GM19468 (cell line): ENCODE data around the gene CDIP1.
A peak's percentile ranks its signal among the peaks of the same experiment; 100 is the strongest.
"Not testable (repeated sequence)": the region's sequence is repeated elsewhere in the genome, so short reads cannot be mapped to it uniquely, and the experiment has no call there.

Source experiments
- ATAC-seq: cut with Tn5 transposase; IDR thresholded peaks from one replicate; pipeline ENCODE4 v1.9.1; 2021; ENCODE audit warnings: mild to moderate bottlenecking, moderate library complexity, moderate number of reproducible peaks; ENCODE audit not compliant: unreplicated experiment; ENCODE audit errors: extremely low read depth

Gene CDIP1

DNA sequence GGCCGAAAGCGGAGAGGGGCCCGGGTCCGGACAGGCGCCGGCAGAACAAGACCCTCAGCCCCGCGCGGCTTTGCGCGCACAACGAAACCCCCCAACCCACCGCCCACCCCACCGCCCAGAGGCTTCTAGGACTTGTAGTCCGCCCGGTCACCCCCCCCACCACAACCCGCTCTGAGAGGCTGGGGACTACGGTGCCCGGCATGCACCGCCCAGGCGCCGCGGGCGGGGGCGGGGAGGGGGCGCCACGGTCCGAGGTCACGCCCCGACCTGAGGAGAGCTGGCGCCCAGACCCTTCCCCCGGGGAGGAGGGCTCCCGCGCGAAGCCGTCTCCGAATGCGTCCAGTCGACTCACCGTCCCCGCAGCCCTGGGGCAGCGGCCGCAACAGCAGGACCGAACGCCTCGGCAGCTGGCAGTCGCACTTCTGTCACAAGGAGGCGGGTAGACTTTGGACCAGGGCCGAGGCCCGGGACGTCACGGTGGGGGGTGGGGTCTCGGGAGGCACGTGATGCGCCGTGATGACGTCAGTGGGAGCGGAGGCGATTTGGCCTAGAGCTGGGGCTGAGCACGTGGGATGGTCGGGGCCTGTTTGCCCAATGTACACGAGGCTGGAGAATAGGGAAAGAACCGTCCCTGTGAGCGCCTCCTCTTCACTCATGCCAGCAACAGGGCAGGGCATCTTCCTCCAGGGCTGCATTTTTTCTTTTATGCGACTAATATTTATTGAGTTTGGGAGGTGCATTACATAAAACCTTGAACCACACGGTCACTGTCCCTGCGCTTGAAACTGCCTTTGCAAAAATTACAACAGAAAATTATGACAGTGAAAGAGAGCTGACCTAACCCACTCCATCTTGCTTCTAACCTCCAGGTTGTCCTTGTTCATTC, at the start of gene CDIP1:
TSS of gene CDIP1 (minus strand) at position 424 of the 886 bp plus-strand sequence. CDS start 24,643 bp downstream, outside the sequence.
- peak; percentile 36 for ATAC-seq

DNA sequence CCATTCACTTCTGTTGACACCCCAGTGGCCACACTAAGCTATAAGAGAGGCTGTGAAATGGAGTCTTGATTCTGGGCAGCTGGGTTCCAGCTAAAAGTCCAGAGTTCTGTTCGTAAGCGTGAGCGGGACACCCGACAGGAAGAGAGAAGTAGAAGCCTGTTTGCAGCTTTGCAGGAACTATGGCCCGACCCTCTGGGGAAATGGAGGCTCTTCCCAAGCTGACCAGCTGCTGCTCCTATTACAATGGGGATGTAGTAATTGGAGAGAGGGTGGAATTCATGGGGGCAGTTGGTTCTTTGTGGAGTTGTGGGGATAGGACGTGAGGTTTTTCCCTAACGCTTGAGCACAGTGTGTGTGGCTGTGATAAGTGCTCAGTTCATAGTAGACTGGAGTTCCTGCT, 47.7 kb upstream of the CDIP1 start:
- no peak for ATAC-seq

DNA sequence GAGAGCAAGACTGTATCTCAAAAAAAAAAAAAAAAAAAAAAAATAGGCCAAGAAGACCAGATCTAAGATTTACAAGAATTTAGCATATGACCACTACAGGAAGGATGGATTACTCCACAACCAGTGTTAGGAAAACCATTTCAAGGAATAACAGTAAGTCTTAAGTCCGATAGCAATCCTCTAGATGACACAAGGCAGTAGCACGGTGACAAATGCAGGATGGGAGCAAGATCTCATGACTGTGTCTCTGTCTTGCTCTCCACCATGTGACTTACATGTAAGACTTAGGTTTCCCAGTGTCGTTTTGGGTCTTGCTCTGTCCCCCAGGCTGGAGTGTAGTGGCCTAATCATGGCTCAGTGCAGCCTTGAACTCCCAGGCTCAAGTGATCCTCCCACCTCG, 45.3 kb upstream of the CDIP1 start:
- no peak for ATAC-seq

DNA sequence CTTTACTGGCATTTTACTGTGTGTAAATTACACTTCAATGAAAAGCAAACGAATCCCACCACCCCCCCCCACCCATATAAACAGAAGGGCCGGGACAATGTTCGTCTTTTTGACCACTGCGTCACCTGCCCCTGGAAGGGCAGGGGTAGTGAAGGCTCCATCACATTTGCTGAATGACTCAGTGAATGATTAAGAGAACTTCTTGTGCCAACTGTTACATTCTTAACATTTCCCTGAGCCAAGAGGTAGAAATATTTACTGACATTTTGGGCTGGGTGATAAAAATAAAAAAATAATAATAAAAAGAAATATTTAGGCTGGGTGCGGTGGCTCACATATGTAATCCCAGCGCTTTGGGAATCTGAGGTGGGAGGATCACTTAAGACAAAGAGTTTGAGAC, 41.7 kb upstream of the CDIP1 start:
- no peak for ATAC-seq

DNA sequence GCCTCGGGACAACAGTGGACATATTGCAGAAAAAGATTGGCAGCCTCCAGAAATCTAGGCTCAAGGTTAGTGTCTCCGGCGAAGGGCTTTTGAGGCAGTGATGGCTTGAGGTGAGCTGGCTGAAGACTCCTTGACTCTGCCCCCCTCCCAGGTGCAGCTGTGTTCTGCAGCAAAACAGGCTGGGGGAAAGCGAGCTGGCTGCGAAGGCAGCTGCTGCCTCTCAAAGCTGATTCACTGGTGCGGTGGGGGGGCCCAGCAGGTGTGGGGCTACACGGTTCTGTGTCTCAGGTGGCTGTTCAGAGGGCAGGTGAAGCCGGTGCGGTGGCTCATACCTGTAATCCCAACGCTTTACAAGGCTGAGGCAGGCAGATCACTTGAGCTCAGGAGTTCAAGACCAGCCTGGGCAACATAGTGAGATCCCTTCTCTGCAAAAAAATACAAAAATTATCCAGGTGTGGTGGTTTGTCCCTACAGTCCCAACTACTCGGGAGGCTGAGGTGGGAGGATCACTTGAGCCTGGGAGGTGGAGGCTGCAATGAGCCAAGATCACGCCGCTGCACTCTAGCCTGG, 40.5 kb upstream of the CDIP1 start:
- ATAC-seq, result no peak

DNA sequence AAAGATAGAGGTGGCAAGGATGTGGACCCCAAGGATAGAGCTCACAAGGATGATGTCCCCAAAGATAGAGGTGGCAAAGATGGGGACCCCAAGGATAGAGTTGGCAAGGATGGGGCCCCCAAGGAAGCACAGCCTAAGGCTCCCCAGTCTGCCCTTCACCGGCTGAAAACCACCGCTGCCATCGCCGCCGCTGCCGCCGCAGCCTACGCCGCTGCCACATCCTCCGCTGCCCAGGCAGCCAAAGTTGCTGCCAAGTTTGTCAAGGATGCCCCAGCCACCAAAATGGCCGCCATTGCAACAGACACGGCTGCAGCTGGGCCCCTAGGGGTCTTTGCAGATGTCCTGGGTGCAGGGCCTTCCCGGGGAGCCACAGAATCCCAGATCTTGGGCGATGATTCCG, 37.4 kb upstream of the CDIP1 start:
- ATAC-seq, result no peak

DNA sequence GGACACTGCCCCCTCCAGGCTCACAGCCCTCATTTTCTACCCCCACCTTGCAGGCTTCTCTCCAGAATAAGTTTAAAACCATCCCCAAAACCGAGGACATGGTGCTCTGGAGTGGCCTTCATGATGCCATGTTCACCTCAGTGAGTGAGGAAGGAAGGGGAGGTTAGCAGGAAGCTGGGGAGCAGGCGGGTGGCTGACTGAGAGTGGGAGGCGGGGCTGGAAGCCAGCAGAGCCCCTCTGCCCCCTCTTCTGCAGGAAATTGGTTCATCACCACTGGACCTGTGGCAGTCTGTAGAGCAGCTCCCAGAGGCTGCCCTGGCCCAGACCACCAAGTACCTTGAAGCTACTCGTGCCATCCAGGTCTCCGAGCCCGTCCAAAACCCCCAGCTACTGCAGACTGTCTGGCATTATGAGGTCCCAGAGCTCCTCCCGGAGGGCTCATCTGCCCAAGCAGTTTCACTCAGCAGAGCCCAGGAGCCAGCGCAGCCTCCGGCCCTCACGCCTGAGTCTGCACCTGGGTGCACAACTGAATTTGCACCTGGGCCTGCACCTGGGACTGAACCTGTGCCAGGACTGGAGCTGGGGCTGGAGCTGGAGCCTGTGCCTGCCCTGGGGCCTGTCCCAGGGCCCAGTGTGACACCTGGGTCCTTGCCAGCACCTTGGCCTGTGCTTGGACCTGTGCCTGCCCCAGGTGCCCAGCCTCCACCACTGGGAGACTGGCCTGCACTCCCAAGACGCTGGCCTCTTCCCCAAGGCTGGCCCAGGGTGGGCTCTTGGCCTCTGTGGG, 36.5 kb upstream of the CDIP1 start:
- no peak for ATAC-seq

DNA sequence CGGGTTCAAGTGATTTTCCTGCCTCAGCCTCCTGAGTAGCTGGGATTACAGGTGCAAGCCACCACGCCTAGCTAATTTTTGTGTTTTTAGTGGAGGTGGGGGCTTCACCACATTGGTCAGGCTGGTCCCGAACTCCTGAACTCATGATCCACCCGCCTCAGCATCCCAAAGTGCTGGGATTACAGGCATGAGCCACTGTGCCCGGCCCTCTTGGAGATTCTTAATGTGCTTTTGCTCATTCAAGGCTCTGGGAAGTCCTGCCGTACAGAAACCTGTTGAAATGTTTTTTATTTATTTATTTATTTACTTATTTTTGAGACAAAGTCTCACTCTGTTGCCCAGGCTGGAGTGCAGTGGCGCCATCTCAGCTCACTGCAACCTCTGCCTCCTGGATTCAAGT, 35.4 kb upstream of the CDIP1 start:
- not testable (repeated sequence) for ATAC-seq

DNA sequence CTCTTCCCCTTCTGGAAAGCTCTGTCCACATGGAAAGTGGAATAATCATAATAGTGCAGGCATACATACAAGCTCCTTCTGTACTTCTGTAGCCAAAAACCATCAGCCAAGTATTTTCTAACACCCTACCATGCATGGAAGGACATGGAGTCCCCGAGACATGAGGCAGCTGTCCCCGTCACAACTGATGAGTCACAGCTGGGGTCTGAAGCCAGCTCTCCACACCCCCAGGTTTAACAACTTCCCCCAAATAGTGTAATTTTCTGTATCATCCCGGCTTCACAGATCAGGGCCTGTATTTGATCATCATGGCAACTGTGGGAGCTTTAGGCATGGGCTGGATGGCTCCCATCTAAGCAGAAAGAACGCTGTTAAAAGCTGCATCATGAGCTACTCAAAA, 34.1 kb upstream of the CDIP1 start:
- ATAC-seq, result no peak

DNA sequence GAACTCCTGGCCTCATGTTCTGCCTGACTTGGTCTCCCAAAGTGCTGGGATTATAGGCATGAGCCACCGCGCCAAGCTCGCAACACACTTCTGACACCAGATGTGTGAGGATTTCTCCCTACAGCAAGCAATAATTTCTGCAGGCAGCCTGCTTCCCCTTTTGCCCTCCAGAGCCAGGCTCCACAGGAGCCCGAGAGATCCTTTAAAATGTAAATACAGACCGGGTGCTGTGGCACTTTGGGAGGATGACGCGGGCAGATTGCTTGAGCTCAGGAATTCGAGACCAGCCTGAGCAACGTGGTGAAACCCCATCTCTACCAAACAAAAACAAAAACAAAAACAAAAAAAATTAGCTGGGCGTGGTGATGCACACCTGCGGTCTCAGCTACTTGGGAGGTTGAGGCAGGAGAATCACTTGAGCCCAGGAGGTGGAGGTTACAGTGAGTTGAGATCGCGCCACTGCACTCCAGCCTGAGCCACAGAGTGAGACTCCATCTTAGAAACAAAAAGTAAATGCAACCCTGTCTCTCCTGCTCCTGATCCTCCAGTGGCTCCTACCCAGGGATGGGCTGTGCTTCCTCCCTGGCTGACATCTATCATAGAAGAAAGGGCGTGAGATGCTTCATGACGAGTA, 32.2 kb upstream of the CDIP1 start:
- no peak for ATAC-seq

DNA sequence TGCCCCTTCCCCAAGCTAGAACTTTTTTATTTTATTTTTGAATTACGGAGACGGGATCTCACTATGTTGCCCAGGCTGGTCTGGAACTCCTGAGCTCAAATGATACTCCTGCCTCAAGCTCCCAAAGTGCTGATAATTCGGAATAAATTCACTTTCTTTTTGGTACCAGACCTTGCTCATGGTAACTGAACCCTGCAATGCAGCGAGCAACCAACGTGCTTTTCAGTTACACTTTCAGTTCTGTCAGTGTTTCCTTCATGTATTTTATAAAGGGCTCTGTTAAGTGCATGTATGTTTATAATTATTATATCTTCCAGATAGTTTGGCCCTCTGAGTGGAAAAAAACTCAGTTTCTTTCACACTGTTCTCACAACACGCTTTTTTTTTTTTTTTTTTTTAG, 31.5 kb upstream of the CDIP1 start:
- no peak for ATAC-seq

DNA sequence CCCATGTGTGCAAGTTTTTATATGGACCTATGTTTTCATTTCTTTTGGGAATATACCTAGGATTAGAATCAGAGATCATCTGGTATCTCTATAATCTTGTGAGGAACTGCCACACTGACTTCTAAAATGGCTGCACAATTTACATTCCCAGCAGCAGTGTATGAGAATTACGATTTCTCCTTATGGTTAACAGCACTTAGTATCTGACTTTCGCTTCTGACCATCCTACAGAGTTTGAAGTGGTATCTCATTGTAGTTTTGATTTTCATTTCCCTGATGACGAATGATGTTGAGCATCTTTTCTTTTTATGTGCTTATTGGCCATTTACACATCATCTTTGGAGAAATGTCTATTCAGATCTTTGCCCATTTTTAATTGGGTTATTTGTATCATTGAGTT, 27.6 kb upstream of the CDIP1 start:
- no peak for ATAC-seq

DNA sequence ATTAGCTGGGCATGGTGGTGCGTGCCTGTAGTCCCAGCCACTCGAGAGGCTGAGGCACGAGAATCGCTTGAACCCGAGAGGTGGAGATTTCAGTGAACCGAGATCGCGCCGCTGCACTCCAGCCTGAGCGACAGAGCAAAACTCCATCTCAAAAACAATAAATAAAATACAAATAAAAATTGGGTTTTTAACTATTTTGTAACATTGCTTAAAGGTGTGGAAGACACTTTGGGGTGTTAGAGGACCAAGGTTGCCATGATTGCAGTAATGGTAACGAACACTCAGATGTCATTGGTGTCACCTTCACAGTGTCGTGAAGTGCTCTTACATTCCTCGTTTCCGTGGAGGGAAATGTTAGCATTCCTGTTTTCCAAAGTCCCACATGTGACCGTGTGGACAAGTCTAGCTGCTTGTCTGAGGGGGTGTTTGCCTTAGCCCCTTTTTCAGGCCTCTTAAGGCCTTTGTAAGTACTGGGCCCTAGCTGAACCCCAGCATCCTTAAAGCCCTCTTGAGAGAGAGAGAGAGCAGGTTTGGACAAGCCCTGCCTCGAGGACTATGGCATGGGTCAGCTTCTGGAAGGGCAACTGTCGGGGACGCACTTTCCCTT, 26.2 kb upstream of the CDIP1 start:
- no peak for ATAC-seq

DNA sequence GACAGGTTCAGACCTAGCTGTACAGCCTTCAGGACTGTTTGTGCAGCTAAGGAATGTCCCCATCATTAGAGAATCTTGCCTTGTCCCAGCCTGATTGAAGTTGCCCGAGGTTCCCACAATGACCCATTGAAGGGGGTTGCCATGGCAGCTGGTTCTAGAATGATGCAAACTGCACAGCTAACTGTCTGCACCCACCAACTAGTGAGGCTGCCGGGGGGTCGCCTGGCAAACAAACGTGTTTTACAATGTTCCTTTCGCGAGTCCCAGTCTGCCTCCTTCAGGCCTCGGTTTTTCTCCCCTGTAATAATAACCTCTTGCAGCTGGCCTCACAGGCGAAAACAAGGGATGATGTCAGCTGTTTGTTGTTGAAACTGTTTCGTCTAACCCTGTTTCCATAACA, 23.0 kb upstream of the CDIP1 start:
- no peak for ATAC-seq

DNA sequence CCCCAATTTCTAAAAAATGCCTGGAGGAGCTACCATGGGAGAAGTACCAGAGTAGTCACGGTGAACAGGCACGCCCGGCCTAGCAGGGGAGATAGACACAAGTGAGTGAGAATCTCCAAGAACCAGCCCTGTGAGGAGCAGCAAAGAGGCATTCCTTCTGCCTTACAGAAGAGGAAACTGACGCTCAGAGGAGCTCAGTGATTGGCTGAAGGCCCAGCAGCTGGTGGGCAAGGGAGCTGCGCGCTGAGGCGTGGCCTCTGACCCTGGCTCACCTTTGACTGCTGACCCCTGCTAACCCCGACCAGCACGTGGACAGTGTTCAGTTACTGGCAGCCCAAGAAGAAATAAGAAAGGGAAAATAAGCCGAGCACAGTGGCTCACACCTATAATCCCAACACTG, 19.4 kb upstream of the CDIP1 start:
- ATAC-seq, result no peak

DNA sequence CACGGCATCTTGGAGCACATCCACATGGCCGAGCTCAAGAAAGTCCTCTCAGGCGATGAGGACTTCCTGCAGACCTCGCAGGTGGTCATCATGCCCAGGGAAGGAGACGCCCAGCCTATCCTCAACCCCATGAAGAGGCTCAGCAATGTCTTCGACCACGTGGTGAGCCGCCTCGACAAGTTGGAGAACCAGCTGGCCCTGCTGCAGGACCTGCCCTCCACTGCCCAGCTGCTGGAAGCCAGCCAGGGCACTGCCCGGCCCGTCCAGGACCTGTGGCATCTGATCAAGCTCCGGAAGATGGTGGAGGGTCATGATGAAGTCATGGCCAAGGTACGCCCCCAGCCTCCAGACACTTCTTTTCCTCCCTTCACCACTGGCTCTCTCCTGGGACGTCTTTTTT, 18.0 kb upstream of the CDIP1 start:
- ATAC-seq, result no peak

DNA sequence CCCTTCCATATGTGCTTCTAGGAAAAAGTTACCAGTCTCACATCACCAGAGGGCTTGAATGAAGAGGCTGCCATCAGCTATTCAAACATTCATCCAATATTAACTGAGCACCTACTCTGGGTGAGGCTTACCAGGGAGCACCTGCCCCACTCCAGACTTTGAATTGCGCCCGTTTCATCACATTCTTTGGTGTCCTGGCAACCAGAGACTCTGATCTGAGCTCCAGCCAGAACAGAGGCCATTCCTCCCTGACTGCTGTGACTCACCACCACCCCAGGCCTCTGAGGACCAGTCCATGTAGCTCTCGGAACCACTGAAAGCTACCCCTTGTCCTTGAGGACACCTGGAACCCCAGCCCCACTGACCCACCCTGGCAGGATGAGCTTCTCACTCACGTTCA, 17.5 kb upstream of the CDIP1 start, which contains the start of gene C16orf96:
TSS of gene C16orf96 (plus strand) at position 229 of the 400 bp plus-strand sequence. CDS start at position 379, 150 bp downstream.
- ATAC-seq, result no peak

DNA sequence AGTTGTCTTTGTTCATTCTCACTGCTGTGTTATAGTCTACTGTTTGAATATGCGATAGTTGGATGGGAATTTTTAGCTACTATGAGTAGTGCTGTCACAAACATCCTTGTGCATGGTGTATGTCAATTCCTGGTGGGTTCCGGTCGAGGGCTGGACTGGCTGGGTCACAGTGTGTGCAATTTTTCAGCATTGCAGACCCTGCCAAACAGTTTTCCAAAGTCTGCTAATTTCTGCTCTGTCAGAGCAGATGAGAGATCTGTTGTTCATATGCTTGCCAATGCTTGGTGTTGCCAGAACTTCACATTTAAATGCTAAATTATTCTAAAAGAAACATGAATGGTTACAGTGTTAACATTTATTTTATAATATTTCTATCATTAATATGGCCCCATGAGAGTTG, 14.0 kb upstream of the CDIP1 start:
- ATAC-seq, result no peak

DNA sequence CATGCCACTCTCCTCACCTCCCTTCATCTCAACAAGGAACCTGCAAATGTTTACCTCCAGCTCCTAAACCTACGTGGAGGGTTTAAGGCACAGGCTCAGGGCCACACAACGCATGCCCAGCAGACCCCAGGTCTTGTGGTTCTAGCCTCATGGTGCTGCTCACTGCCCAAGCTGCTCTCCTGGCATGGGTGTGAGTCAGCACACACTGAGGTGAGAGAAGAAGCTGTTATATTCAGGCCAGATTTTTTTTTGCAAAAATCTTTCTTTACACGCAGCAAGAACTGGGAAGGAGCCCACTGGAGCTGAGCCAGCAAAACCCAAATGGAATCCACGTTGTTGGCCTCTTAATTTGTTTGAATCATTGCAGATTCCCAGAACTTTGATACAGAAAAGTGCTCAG, 12.0 kb upstream of the CDIP1 start:
- ATAC-seq, result no peak

DNA sequence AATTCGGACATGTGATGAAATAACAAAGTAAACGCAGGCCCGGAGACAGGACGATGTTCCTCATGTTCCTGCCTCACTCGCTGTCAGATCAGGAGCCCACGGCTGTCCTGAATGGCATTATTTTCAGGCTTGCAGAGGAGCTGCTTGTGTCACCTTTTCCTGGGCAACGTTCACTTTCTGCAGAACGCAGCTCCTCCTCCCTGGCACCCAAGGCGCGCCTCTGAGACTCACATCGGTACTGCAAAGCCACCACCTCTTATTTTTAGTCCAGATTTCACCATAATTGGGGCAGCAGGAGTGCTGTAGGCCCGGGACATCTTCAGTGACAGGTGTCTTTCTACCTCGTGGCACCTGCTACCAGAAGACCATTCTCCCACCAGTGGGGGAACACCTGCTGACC, 9.6 kb upstream of the CDIP1 start:
- ATAC-seq, result no peak
